Endothelial cell of umbilical vein (primary cell): Measurements from ENCODE around the gene PARP1. TPM values are rescaled to one million over a fixed set of nuclear protein-coding genes. Genes with fewer than 3 reads are reported as not detected.

ENCODE experiments used
- BruUV-seq: library from RNA; stranded (reverse); fragments of 400-500 nt; replicated peaks from 2 replicates; lab custom pipeline; 2021; lab: Mats Ljungman, UMichigan
- CTCF ChIA-PET: fragments of 300-600, 350-600 bp; sonication (Branson Sonifier 250); formaldehyde crosslinking; loops from one replicate; lab custom pipeline; 2021; ENCODE audit warnings: antibody characterized with exemption, inconsistent platforms; lab: Charles Lee
- POLR2A ChIA-PET: fragments of 300-600, 350-600 bp; sonication (Branson Sonifier 250); formaldehyde crosslinking; loops from one replicate; lab custom pipeline; 2021; ENCODE audit warnings: antibody characterized with exemption, inconsistent platforms; lab: Charles Lee
- DNase-seq: peaks from one replicate; pipeline ENCODE4 v3.0.0-alpha.2; 2011; ENCODE audit warnings: low read depth, low spot score
- FAIRE-seq: peaks from 2 replicates; lab custom pipeline; 2011; peaks lifted over from hg19 to GRCh38; lab: Jason Lieb, UNC
- H2AFZ ChIP-seq: 2 replicates; pipeline ENCODE4 v1.6.0; 2012; ENCODE audit warnings: low read depth, low read length, control low read depth, inconsistent platforms
- H3K27ac ChIP-seq: 2 replicates; pipeline ENCODE4 v1.5.1; 2011; ENCODE audit warnings: low read depth, mild to moderate bottlenecking, control low read depth, low read length, moderate library complexity; ENCODE audit not compliant: insufficient read depth
- H3K27me3 ChIP-seq, 2 experiments: 2 replicates each; pipeline versions ENCODE4 v1.6.0 to v1.6.1; 2011; ENCODE audit warnings: low read length in 2 of 2, mixed read lengths in 1 of 2; ENCODE audit not compliant: control insufficient read depth in 2 of 2, insufficient read depth in 2 of 2
- H3K36me3 ChIP-seq, 2 experiments: 2 replicates in 1 of 2; 3 replicates in 1 of 2; pipeline ENCODE4 v1.5.1; 2011; ENCODE audit warnings: low read length in 2 of 2, mild to moderate bottlenecking in 1 of 2, moderate library complexity in 1 of 2; ENCODE audit not compliant: control insufficient read depth in 2 of 2, insufficient read depth in 2 of 2; ENCODE audit errors: extremely low read depth in 1 of 2
- H3K4me1 ChIP-seq: 3 replicates; pipeline ENCODE4 v1.5.1; 2011; ENCODE audit warnings: mild to moderate bottlenecking, low read length; ENCODE audit not compliant: control insufficient read depth, insufficient read depth; ENCODE audit errors: extremely low read depth
- H3K4me2 ChIP-seq: 2 replicates; pipeline ENCODE4 v1.6.1; 2011; ENCODE audit warnings: low read length, control low read depth, mixed read lengths; ENCODE audit not compliant: insufficient read depth
- H3K4me3 ChIP-seq, 3 experiments: fragments of 200-600 bp in 1 of 3; sonication (generic), shearing (Covaris generic) in 1 of 3; replicated peaks in 1 of 3; 2 replicates each; pipeline ENCODE4 v1.5.1; 2011 to 2016; ENCODE audit warnings: control low read depth in 3 of 3, low read length in 3 of 3, mild to moderate bottlenecking in 2 of 3, inconsistent platforms in 1 of 3, low read depth in 1 of 3, moderate library complexity in 1 of 3; ENCODE audit not compliant: insufficient read depth in 1 of 3
- H3K79me2 ChIP-seq: 2 replicates; pipeline ENCODE4 v1.6.0; 2012; ENCODE audit warnings: low read length, inconsistent platforms; ENCODE audit not compliant: control insufficient read depth, insufficient read depth
- H3K9ac ChIP-seq: replicated peaks from 2 replicates; pipeline ENCODE3; 2011; ENCODE audit warnings: low read length, control low read depth; ENCODE audit not compliant: insufficient read depth; ENCODE audit errors: extremely low read depth
- H3K9me1 ChIP-seq: replicated peaks from 3 replicates; pipeline ENCODE4 v1.6.0; 2011; ENCODE audit warnings: mild to moderate bottlenecking, low read length; ENCODE audit not compliant: control insufficient read depth, insufficient read depth; ENCODE audit errors: extremely low read depth
- H3K9me3 ChIP-seq: replicated peaks from 2 replicates; pipeline ENCODE4 v1.5.1; 2012; ENCODE audit warnings: low read length, inconsistent platforms; ENCODE audit not compliant: control insufficient read depth, insufficient read depth
- H4K20me1 ChIP-seq: replicated peaks from 2 replicates; pipeline ENCODE3; 2011; ENCODE audit warnings: mild to moderate bottlenecking, low read length; ENCODE audit not compliant: control insufficient read depth, insufficient read depth; ENCODE audit errors: extremely low read depth
- EZH2 ChIP-seq: IDR thresholded peaks from 2 replicates; pipeline ENCODE4 v1.6.1; 2012; ENCODE audit warnings: borderline replicate concordance, low read depth, mild to moderate bottlenecking, moderate library complexity, low read length, inconsistent platforms; ENCODE audit not compliant: severe bottlenecking
- FOS ChIP-seq: IDR thresholded peaks from 2 replicates; pipeline ENCODE4 v1.6.1; 2011; ENCODE audit warnings: mild to moderate bottlenecking, low read length, moderate library complexity, borderline replicate concordance; ENCODE audit not compliant: insufficient read depth
- GATA2 ChIP-seq: IDR thresholded peaks from 2 replicates; pipeline ENCODE4 v1.7.0; 2011; ENCODE audit warnings: low read depth, mild to moderate bottlenecking, moderate library complexity, mixed read lengths, low read length; ENCODE audit not compliant: insufficient read length, insufficient read depth
- JUN ChIP-seq: IDR thresholded peaks from 2 replicates; pipeline ENCODE4 v1.6.1; 2011; ENCODE audit warnings: borderline replicate concordance, low read depth; ENCODE audit not compliant: insufficient read length, insufficient read depth
- MYC ChIP-seq: IDR thresholded peaks from one replicate; pipeline ENCODE4 v1.6.1; 2011; ENCODE audit warnings: mild to moderate bottlenecking, low read depth, low read length
- POLR2A ChIP-seq: IDR thresholded peaks from 2 replicates; pipeline ENCODE4 v1.6.1; 2012; ENCODE audit warnings: low read depth, mild to moderate bottlenecking, control low read depth, low read length
- POLR2AphosphoS5 ChIP-seq: IDR thresholded peaks from 2 replicates; pipeline ENCODE4 v1.6.1; 2012; ENCODE audit warnings: low read depth, mild to moderate bottlenecking, control low read depth, low read length, moderate library complexity; ENCODE audit not compliant: insufficient read depth
- dilution Hi-C: fragments of 300-500 bp; cut with MboI; formaldehyde crosslinking; loops from one replicate; pipeline ENCODE4 v1.15.0; 2019; ENCODE audit warnings: low sequenced_read_pairs; ENCODE audit not compliant: extremely low pct_ligation_motif_present
- intact Hi-C: fragments of 100-400 bp; cut with micrococcal nuclease; formaldehyde crosslinking; loops from one replicate; pipeline ENCODE4 v1.10.0; 2022
- polyA plus RNA-seq, 4 experiments: library from polyadenylated mRNA; depleted of rRNA in 3 of 4; stranded (reverse) in 3 of 4; unstranded in 1 of 4; fragments of >200 nt; gene quantifications; 2 replicates each; pipeline versions ENCODE4 v1.2.1 to v1.2.3, GENCODE V29; 2011 to 2012; ENCODE audit warnings: missing spikeins in 1 of 4
- total RNA-seq: library from RNA; stranded (reverse); gene quantifications from 2 replicates; pipeline ENCODE4 v1.2.3, GENCODE V29; 2021
- TF ChIP-seq, protein P1 (sequence below), 2 donors: IDR thresholded peaks; 1 replicate in 1 of 2; 2 replicates in 1 of 2; pipeline ENCODE4 v1.5.1; 2011; ENCODE audit warnings: low read length in 2 of 2, mild to moderate bottlenecking in 2 of 2, moderate library complexity in 2 of 2, control low read depth in 1 of 2, inconsistent platforms in 1 of 2, low read depth in 1 of 2; ENCODE audit not compliant: insufficient read depth in 1 of 2; ENCODE audit errors: extremely low read depth in 1 of 2
- TF ChIP-seq, protein P2 (sequence below): IDR thresholded peaks from 2 replicates; pipeline ENCODE4 v1.6.1; 2011; ENCODE audit not compliant: insufficient read depth, insufficient read length

The PARP1 gene
- total and polyA plus RNA-seq, 2 donors (not counting 3 experiments of a cell fraction or from before 2014, with no cell fraction given) = 136 to 160 TPM

DNA sequence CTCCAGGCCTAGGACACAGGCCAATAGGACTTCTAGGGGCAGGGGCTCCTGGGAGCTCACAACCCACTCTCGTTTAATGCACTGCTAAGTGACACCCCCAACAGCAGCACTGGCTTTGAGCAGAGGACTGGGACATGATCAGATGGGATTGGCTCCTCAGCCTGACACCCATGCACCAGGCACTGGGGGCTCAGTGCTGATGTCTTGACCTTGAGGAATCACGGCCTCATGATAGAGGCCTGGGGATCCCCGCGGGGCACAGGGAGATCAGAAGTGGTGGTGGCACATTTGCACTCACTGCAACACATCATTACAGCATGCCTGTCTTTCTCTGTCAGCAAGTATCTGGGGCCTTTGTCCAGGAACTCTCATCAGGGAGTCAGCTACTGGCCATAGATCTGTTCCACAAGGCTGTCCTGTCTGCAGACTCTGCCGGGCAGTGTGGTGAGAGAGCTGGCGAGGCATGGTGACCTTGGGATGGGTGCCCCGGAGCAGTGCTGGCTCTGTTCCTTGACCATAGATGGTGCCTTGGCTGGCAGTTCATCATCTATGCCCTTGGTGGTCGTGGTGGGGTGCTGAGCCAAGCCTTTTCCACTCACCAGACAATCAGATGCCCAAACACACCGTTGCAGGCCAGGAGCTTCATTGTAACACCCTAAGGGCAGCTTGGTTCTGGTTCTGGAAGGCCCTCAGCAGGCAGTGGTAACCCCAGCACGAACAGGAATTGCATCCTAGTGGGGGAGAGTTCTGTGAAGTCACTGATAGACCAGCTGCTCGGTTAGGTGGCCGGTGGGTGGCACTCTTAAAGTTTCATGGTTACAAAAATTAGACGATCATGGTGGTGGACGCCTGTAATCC, 22.2 kb upstream of the PARP1 start:
- ChIA-PET CTCF (interaction anchor here (0.9 kb wide), 1 partner anchor 22 kb away, joined by 3 read pairs; the partner anchor contains the start of gene PARP1), POLR2A (no interaction called here)
- Histone ChIP-seq H3K4me1 (no peaks in the 10 kb centered on the region), H4K20me1 (no peaks in the 10 kb centered on the region), H3K27ac (no peak overlapping the region), H3K4me3 (no peak overlapping the region), H3K9me1 (no peaks in the 10 kb centered on the region), H3K36me3 (no peaks in the 10 kb centered on the region), H3K79me2 (no peaks in the 10 kb centered on the region), H3K9me3 (no peaks in the 10 kb centered on the region), H3K27me3 (peaks cover 0 to 2% of the 10 kb centered on the region in 2 experiments), H3K9ac (no peak overlapping the region), H3K4me2 (no peak overlapping the region), H2AFZ (no peak overlapping the region)
- DNase-seq (no peak), FAIRE-seq (no peak)
- intact Hi-C loops = no loop called here
- no TSS peak for BruUV-seq
- dilution Hi-C loops = no loop called here
- no peak for TF ChIP-seq GATA2
- no peak for TF ChIP-seq POLR2AphosphoS5
- no peak for TF ChIP-seq JUN
- TF ChIP-seq, protein P1, sequence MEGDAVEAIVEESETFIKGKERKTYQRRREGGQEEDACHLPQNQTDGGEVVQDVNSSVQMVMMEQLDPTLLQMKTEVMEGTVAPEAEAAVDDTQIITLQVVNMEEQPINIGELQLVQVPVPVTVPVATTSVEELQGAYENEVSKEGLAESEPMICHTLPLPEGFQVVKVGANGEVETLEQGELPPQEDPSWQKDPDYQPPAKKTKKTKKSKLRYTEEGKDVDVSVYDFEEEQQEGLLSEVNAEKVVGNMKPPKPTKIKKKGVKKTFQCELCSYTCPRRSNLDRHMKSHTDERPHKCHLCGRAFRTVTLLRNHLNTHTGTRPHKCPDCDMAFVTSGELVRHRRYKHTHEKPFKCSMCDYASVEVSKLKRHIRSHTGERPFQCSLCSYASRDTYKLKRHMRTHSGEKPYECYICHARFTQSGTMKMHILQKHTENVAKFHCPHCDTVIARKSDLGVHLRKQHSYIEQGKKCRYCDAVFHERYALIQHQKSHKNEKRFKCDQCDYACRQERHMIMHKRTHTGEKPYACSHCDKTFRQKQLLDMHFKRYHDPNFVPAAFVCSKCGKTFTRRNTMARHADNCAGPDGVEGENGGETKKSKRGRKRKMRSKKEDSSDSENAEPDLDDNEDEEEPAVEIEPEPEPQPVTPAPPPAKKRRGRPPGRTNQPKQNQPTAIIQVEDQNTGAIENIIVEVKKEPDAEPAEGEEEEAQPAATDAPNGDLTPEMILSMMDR (IDR thresholded peaks at IDR 0.05; ENCODE audit: extremely low read depth in 1 of 2, insufficient read depth in 1 of 2, low read depth in 1 of 2, low read length in 2 of 2) = no peak
- no peak for TF ChIP-seq FOS
- TF ChIP-seq, protein P2, sequence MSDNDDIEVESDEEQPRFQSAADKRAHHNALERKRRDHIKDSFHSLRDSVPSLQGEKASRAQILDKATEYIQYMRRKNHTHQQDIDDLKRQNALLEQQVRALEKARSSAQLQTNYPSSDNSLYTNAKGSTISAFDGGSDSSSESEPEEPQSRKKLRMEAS = no peak
- no peak for TF ChIP-seq EZH2
- TF ChIP-seq MYC = no peak
- no peak for TF ChIP-seq POLR2A
